Retinal pigment epithelial cell (primary cell): ENCODE measurements around the gene PSEN1.

ENCODE experiments used
- DNase-seq: peaks from one replicate; pipeline ENCODE4 v3.0.0-alpha.2; 2010; ENCODE audit warnings: low read depth
- H3K4me3 ChIP-seq: 2 replicates; pipeline ENCODE4 v1.5.1; 2011; ENCODE audit warnings: mild to moderate bottlenecking, low read length, control low read depth, moderate library complexity
- TF ChIP-seq, protein P1 (sequence below): conservative IDR thresholded peaks from 2 replicates; pipeline ENCODE4 v1.5.1; 2011; ENCODE audit warnings: low read depth, low read length, control low read depth, inconsistent platforms

PSEN1 gene

GRCh38 chr14:73255693-73256225, 119.5 kb downstream of the PSEN1 start:
- TF ChIP-seq, protein P1, sequence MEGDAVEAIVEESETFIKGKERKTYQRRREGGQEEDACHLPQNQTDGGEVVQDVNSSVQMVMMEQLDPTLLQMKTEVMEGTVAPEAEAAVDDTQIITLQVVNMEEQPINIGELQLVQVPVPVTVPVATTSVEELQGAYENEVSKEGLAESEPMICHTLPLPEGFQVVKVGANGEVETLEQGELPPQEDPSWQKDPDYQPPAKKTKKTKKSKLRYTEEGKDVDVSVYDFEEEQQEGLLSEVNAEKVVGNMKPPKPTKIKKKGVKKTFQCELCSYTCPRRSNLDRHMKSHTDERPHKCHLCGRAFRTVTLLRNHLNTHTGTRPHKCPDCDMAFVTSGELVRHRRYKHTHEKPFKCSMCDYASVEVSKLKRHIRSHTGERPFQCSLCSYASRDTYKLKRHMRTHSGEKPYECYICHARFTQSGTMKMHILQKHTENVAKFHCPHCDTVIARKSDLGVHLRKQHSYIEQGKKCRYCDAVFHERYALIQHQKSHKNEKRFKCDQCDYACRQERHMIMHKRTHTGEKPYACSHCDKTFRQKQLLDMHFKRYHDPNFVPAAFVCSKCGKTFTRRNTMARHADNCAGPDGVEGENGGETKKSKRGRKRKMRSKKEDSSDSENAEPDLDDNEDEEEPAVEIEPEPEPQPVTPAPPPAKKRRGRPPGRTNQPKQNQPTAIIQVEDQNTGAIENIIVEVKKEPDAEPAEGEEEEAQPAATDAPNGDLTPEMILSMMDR: no peak
- no peak overlapping the region for H3K4me3 ChIP-seq
- DNase-seq: no peak

- TF ChIP-seq, protein P1: no peak
- H3K4me3 ChIP-seq: no peak overlapping the region
- no peak for DNase-seq
These were observed 121.8 kb downstream of the PSEN1 start for GRCh38 chr14:73258076-73258475.

DNA sequence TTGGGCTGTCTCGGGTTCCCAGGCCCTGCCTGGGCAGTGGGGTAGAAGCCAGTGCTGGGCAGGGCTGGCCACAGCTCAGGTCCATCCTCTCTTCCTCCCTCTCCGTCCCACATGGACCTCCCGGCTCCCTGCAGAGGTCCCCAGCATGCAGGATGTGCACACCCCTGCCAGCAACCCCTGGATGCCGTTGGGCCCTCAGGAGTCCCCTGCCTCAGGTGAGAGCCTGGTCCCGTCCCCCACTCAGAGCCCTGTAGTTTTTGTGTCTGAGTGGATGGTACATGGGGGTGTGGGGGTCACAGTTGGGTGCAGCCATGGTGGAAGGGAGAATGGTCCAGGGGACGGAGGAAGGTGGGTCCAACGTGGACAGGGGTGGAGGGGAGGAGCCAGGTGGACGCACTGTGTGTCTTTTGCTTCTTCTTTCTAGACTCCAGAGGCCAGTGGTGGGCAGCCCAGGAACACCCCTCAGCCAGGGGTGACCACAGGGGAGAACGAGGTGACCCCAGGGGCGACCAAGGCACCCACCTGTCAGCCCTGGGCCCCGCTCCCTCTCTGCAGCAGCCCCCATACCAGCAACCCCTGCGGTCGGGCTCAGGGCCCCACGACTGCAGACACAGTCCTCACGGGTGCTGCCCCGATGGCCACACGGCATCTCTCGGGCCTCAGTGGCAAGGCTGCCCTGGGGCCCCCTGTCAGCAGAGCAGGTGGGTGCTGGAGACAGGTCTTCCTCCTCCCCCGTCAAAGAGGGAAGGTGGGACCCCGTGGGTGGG, 122.7 kb downstream of the PSEN1 start:
- TF ChIP-seq, protein P1: no peak
- no peak for DNase-seq
- H3K4me3 ChIP-seq: no peak overlapping the region

GRCh38 chr14:73259837-73260236, 123.5 kb downstream of the PSEN1 start:
- TF ChIP-seq, protein P1: no peak
- H3K4me3 ChIP-seq: no peak overlapping the region
- DNase-seq: no peak

GRCh38 chr14:73260574-73260973, 124.3 kb downstream of the PSEN1 start:
- TF ChIP-seq, protein P1: no peak
- no peak for DNase-seq
- H3K4me3 ChIP-seq: no peak overlapping the region

- TF ChIP-seq, protein P1: no peak
- H3K4me3 ChIP-seq: no peak overlapping the region
- no peak for DNase-seq
These were observed 124.8 kb downstream of the PSEN1 start for GRCh38 chr14:73261075-73261474.
